HG03558 (cell line): Measurements from ENCODE around the gene ADAT3.

Experiments used
- ATAC-seq: cut with Tn5 transposase; IDR thresholded peaks from one replicate; pipeline ENCODE4 v1.9.1; 2021; ENCODE audit warnings: moderate number of reproducible peaks; ENCODE audit not compliant: unreplicated experiment; ENCODE audit errors: extremely low read depth

The ADAT3 gene

DNA sequence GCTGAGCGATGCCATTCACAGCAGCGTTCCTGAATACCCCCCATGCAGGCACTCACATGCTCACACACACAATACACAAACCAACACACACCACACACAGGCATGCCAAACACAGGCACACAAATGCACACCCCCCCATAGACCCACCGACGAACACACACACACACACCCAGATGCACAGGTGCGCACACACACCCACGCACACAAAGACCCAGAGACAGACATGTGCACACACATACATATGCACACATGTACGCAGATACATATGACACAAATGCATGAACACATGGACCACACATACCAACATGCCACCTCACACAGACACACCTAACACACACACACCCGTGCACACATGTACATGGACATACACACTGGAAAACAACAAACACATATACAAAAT lies 28.7 kb downstream of the ADAT3 start:
- ATAC-seq: no peak

DNA sequence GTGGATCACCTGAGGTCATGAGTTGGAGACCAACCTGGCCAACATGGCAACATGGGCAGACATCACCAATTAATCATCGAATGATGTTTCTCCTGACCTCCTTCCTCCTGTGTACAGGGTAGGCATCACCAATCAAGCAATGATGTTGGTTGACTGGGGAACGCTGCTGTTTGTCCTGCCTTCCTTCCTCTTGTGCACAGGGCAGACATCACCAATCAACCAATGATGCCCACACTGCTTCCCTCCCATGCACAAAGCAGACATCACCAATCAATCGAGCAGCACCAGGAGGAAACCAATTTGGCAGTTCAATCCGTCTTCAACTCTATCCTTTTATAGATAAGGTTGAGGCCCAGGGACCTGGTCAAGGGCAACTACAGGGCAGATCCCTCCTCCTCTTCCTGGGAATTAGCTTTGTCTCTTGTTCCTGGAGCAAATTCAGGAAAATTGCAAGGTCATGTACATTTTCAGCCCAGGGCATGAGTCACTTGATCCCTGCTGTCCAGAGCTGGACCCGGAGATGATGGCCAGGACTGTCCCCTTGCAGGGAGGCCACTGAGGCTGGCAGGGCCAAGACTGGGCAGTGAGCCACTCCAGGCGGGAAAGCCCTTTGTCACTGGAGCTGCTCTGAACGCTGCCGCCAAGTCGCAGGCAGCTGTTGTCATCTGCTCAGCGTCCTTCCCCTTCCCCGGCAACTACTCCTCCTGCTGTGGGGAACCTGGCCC lies 30.4 kb downstream of the ADAT3 start:
- ATAC-seq: no peak

DNA sequence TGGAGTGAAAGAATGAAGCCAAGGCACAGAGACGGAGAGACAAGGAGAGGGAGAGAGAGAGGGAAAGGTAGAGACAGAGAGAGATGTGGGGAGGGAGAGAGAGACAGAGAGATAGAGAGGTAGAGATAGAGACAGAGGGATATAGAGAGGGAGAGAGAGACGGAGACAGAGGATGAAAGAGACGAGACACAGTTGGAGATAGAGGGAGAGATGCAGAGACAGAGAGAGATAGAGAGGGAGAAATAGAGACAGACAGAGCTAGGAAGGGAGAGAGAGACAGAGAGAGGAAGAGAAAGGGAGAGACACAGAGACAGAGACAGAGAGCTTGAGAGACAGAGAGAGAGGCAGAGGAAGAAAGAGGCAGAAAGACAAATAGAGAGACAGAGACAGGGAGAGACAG lies 31.2 kb downstream of the ADAT3 start:
- ATAC-seq: no peak

DNA sequence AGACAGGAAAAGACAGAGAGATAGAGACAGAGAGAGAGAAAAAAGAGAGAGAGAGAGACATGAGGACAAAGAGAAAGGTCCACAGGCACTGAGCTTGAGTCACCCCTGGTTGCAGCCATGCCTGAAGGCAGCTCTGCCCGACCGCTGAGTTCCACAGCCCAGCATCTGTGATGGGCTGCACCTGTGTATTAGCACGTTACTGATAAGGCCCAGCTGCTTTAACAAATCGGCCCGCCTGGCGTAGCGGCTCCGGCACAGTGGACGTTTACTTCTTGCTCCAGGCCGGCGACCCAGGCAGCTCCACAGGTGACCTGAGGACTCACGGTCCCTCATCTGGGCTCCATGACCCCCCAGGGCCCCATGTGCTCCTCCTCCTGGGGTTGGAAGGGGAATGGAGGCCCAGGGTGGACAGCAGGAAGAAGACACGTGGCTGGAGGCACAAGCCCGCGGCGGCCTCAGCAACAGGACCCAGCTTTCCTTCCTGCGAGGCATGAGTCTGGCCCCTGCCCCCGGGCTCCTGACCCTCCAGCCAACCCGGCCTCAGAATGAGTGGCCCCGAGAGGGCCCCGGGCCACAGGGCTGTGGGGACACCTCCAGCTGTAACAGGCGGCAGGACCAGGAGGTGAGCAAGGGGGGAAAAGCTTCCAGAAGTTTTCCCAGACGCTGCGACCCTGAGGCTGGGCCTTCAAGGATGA lies 31.9 kb downstream of the ADAT3 start:
- no peak for ATAC-seq

DNA sequence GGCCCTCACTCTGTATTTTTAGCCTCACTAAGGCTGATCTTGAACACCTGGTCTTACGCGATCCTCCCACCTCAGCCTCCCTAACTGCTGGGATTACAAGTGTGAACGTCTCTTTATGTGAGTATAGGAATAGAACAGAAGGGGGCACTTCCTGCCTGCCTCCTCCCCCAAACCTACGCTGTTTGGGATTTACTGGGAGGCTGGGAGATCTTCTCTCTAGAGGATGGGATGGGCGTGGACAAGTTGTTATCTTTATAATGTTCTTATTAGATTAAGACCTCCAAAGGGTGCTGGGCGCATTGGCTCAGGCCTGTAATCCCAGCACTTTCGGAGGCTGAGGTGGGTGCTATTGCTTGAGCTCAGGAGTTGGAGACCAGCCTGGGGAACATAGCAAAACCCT lies 32.9 kb downstream of the ADAT3 start:
- no peak for ATAC-seq

DNA sequence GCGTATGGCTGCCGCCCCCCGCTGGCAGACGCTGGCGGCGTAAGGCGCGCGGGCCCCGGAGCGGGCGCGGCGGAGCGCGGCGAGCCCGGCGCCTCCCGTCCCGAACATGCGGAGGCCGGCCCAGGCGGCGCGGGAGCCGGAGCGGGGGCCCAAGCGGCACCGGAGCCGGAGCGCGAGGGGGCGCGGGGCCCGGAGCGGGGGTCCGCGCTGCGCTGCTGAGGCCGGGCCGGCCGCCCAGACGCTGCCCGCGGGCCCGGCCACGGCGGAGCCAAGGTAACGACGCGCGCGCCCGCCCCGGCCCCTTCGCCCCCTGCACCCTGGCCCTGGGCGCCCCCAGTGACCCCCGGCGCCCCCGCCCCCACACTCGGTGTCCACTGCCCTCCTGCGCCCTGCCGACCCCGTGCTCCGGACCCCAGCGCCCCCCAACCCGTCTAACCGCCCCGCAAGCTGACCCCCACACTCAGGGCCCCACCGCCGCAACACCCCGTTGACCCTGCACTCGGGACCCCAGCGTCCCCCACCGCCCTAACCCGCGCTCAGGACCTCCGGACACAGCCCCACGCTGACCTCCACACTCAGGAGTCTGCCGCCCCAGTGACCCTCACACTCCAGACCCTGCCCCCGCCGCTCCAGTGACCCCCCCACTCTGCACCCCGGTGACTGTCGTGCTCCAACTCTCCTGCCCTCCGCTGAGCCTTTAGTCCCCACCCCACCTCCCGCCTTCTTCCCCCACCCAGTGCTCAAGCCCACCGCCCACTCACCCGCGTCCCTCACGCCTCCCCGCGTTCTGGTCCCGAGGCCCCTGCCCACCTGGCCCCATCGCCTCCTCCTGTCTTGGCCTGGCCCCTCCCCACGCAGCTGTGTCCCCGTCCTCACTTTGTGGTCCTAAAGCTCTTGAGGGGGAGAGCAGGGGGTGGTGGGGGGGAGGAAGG lies 36.2 kb downstream of the ADAT3 start, which contains the start of gene CSNK1G2:
Gene CSNK1G2, plus strand, starts transcription at position 27 of the 932 bp plus-strand sequence. CDS start 28,601 bp downstream, outside the sequence.
- ATAC-seq: no peak

DNA sequence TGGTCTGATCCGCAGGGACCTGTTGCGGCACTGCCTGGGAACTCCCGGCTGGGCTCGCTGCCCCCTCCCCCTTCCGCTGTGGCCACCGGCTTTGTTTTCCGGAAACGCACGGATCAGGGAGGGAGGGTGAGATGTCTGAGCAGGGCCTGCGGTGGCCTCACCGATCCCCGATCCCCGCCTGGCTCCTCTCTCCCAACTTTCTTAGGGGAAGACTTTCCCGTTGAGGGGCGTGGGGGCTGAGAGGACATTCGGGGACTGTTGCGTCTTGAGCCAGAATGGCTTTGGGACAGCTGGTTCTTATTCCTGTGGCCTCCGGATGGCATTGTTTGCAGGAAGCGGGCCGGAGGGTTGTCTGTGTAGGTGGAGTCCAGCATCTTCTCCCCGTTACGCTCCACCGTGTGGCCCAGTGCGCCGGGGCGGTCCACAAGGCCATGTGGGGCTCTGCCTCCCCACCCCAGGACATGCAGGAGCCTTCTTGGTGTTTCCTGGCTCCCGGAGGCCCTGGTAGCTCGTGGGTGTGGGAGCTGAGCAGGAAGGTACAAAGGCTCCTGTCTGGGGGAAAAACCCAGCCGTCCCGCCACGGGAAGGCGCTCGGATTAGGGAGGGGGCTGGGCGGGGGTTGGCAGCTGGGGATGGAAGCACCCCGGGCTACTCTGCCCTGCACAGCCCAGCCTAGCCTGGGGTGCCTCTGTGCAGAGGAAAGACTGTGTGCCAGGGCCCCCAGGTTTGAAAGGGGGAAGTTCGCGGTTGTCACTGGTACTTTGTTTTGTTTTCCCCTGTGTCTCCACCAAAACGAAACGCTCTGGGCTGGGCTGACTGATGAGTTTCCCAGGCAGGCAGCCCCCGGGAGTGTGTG lies 37.1 kb downstream of the ADAT3 start:
- no peak for ATAC-seq

DNA sequence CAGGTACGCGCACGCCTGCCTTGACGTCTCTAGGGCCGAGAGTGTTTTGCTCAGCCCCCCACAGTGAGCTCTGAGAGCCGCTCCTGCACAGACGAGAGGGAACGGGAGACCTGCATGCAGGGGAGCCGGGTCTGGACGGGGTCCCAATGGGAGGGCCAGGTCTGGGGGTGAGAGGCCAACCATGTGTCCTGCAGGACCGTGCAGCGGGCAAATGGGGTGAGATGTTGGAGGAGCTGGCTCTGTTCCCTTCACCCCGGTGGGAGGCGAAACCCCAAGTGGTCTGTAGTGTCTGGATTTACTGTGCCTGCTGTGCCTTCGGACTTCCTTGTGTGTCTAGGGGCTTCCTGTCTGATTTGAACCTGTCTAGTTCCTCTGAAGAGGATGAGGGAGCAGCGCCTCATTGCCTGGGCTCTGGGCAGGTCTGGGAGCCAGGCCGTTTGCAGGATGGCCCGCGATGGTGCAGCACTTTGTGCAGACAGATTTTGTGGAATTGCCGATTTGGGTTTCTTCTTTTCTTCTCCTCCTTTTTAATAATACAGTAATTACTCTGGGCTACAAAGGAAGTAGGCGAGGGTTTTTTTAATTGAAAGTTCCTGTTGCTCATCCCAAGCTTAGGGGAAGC lies 37.8 kb downstream of the ADAT3 start:
- ATAC-seq: no peak

DNA sequence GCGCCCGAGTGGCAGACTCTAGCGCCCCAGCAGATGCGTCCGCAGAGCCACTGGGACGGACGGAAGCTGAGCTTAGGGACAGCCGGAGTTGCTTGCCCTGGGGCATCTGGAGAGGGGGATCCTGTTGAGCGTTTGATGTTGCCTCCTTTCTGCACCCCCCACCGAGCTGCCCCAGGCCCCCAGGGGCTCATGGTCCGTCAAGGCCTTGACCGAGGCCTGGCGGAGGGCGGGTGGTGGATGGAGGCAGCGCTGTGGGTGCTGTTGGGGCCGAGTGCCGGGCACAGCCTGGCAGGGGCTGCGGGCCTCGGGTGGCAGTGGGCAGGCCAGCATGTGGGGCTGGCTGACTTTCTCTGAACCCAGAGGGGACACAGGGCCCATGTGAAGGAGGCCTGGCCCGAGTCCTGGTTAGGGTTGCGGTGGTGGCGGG lies 38.5 kb downstream of the ADAT3 start:
- no peak for ATAC-seq

DNA sequence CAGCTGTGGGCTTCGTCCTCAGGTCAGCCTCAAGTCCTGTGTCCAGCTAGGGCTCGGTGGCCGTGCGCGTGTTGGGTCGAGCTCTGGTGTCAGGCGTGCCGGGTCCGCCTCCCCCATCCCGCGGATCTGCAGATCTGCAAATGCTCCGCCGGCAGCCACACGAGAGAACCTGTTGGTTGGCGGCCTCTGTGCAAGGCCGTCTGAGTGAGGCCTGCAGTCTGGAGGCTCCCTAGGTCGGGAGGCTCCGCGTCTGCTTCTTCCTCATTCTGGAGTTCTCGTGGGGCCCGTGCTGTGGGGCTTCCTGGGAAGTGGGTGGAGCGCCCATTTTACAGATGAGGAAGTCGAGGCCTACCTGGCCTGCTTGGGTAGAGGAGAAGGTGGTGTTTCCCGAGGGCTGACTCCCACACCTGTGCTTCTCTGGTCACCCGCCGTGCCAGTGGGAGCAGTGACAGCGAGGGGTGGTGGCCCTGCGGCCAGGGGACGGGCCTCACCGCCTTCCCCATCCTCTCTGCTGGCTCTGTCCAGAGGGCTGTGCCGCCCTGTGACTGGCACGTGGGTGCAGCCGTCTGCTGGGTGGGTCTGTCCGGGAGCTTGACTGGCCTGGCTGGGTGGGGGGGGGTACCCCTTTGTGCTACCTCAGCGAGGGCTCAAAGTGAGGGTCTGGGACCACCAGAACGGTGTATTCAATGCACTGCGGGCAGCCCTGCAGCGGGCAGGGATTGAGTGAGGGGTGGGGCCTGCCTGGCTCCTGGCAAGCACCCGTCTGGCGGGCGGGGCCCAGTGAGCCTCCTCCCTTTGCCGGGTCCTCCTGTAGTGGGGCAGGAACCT lies 39.1 kb downstream of the ADAT3 start:
- ATAC-seq: no peak

DNA sequence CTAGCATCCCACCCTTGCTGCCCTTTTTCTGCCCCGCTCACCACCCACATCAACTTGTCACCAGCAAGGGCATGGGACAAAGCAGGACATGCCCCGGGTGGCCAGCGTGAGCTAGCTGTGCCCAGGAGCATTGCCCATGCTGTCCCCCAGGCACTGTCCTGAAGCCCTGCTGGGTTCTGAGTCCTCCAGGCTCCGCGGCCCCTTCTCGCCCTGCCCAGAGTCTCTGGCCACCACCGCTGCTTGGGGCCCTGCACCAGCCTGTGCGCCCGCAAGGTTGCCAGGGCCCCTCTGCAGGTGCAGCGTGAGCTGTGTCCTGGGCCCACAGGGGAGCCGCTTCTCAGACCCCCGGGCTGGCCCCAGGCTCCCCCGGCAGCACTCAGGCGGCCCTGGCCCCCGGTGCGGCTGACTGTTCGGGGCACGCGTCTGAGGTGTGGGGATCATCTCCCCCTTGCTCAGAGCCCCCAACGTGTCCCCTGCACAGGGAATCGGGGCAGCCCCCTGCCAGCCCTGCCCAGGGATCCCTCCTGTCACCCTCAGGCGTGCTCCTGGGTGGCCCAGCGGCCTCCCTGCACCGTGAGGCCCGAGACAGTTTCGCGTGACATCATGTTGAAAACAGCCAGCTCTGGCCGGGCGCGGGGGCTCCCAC lies 39.8 kb downstream of the ADAT3 start:
- ATAC-seq: no peak

DNA sequence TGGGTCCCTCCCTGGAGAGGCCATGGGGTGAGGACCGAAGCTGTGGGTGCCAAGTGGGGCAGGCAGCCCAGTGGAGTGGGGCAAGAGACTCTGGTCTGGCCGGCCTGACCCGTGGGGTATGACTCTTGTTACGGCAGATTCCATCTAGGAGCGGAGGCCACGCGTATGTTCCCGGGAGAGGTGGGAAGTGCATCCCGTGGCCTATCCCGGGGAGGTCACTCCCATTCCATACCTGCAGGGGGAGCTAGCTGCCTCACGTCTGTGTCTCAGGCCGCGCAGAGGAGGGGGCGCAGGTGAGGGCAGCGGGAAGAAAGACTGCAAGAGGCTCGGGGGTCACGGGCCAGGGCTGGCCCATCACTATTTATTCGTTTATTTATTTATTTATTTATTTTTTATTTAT lies 40.7 kb downstream of the ADAT3 start:
- no peak for ATAC-seq

DNA sequence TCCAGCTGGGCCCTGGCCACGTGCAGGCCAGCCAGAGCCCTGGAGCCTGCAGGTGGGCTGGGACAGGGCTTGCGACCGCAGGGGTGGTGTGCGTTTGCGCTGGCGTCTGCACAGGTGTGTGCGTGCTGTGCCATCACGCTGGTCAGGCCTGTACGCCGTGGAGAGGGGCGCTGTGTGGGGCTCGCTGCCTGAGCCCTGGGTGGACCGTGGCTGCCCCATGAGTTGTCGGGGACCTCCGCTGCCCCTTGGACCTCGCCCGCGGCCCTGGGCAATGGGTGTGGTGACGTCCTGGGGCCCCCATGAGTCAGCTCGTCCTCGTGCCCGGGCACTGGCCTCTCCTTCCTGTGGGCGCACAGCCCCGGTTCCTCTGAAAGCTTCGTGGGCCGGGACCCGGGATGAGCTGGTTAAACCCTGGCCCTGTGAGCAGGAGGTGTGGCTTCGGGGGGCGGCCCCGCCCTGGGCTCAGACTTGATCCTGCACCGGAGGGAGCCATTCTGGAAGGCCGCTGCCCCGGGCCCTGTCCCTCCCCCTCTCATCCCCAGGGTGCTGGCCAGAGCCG lies 42.5 kb downstream of the ADAT3 start:
- no peak for ATAC-seq

DNA sequence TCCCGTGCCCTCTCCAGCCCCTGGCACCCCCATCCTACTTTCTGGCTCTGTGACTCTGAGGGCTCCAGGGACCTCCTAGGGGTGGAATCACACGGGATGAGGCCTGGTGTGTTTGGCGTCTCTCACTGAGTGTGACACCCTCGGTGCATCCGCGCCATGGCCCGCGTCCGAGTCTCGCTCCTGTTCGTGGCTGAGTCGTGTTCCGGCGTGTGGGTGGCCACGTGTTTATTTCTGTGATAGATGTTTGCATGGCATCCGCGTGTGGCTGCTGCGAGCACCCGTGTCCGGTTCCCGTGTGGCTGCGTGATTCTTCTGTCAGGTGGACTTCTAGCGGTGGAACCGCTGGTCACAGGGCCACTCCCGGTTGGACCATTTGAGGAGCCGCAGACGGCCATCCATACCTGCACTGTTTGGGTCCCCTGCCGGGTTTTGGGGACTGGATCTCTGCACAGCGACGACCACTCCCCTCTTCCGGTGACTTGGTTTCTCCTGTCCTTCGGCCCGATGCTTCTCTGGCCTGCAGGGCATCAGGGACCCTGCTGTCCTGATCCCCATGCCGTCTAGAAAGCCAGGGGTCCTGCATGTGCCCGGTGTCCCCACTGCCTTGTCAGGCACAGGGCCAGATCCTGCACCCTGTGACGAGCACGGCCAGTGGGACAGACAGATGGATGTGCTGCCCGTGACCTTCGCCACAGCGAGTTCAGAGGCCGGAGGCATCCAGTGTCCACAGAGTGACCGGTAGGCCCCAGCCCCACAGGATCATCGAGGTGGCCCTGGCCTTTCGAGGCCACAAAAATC lies 44.3 kb downstream of the ADAT3 start:
- ATAC-seq: no peak

DNA sequence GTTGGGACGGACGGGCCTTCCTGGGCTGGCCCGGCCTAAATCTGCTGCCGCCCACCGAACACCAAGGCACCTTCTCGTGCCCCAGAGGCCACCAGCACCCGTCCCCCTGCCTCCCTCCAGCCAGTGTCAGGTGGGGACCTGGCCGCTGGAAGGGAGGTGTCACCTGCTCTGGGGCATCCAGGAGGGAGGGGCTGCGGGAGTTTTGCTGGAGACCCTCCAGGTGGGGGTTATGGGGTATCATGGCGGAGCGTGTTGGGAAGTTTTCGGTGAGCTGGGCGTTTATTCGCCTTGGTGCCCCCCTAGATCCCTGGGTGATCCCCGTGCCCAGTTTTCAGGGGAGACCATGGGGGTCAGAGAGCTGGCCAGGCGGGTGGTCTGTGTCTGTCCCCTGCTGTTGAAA lies 45.4 kb downstream of the ADAT3 start:
- ATAC-seq: no peak

DNA sequence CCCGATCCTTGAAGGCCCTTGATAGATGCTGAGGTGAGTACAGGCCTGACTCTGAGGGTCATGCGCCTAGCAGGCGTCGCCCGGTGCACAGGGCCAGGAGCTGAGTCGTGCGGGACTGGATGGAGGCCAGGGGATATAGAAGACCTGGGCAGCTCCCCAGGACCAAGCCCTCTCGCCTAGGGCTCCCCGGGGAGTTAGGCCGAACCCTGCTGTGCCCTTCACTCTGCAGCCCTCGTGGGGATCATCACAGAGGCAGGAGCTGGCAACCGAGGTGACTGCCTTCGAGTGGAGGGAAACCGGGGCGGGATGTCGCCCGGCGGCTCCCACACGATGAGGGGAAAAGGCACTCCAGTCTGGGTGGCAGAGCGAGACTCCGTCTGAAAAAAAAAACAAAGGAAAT lies 47.4 kb downstream of the ADAT3 start:
- ATAC-seq: no peak

DNA sequence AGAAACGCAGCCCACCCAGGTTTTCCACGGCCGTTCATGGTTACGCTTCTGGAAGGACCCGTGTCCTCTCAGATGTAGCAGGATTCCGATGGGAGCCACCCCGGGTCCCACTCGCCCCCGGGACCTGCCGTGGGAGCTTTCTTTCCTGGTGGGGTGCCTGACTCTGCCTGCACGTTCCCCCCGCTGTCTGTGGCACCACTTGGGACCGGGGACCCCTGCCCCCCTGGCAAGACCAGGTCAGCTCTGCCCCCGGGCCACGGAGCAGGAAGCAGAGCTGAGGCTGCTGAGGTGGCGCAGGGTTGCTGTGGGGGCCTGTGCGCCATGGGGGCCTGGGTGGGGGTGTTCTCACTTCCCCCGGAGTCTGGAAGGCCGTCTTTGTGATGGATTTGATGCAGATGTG lies 47.8 kb downstream of the ADAT3 start:
- ATAC-seq: no peak
